GF-D8 (cell line): ENCODE measurements around the gene LRPPRC.

Source experiments
- DNase-seq: peaks from one replicate; lab custom pipeline; 2025; lab: John Stamatoyannopoulos, UW

LRPPRC gene

DNA sequence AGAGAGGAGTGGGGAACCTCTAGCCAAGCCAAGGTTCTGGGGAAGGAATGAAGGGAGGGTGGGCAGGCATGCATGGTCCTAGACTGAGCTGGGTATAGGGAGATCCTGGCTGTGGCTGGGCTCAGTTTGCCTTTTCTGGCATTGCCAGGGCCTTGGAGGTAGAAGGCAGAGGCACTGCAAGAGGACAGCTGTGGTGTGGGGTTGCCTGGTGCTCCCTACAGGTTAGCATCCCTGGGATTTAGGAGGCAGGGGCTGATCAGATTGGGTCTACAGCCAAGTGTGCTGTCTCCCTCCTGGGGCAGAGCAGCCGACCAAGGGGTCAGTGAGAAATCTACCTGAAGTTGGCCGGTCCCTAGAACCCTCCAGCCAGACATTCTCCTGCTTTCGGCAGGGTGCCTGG is 141.1 kb downstream of the LRPPRC start:
- DNase-seq = no peak

DNA sequence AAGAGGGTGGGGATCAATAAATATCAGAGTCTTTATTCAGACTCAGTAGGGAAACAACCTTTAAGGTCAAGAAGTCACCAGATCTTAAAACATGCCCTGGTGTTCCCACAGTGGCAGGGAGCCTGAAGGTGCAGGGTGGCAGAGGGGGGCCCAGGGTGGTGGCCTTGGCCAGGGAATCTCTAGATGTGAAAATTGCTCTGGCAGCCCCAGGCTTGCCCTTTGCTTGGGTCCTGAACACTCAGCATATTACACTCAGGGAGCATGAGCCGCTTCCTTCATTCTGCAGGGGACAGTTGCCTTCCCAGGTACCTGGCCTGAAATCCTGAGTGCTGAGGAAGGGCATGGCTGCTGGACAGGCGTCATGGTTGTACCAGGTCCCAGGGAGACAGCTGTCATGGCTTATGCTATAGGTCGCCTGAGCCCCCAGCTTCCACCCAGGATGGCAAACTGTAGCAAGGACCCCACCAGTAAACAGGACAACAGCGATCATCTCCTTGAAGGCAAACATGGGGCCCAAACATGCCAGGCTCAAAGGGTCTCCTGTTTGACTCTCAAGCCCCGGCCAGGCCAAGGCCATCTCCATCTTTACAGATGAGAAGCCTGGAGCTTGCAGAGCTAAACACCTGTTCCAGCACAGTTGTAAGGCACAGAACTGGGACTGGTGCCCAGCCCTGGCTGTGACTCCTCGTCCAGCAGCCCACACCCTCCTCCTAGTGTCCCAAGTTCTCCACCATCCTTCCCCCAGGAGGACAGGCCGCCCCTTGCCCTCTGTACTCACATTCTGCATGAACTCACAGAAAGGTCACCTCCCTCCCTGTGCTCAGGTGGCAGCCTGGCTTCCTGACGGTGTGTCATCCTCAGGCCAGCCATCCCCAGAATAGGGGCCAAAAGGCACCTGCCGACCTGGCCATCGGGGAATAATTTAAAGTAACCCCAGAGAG is 142.4 kb downstream of the LRPPRC start:
- DNase-seq = no peak

DNA sequence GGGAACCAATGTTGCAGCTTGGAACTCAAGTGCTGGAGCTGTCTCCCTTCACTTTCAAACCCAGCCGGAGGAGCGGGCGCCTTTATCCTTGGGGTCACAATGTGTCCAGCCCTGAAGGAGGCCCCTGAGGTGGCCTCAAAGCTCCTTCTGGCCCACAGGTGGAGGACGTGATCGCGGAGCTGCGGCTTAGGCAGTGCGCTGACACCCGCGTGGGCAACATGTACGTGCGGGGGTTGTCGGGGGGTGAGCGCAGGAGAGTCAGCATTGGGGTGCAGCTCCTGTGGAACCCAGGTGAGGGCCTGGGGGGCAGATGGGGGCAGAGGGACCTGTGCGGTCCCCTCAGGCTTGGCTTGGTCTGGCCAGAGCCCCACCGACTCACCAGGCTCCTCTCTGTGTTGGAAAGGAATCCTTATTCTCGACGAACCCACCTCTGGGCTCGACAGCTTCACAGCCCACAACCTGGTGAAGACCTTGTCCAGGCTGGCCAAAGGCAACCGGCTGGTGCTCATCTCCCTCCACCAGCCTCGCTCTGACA is 143.5 kb downstream of the LRPPRC start:
- no peak for DNase-seq

DNA sequence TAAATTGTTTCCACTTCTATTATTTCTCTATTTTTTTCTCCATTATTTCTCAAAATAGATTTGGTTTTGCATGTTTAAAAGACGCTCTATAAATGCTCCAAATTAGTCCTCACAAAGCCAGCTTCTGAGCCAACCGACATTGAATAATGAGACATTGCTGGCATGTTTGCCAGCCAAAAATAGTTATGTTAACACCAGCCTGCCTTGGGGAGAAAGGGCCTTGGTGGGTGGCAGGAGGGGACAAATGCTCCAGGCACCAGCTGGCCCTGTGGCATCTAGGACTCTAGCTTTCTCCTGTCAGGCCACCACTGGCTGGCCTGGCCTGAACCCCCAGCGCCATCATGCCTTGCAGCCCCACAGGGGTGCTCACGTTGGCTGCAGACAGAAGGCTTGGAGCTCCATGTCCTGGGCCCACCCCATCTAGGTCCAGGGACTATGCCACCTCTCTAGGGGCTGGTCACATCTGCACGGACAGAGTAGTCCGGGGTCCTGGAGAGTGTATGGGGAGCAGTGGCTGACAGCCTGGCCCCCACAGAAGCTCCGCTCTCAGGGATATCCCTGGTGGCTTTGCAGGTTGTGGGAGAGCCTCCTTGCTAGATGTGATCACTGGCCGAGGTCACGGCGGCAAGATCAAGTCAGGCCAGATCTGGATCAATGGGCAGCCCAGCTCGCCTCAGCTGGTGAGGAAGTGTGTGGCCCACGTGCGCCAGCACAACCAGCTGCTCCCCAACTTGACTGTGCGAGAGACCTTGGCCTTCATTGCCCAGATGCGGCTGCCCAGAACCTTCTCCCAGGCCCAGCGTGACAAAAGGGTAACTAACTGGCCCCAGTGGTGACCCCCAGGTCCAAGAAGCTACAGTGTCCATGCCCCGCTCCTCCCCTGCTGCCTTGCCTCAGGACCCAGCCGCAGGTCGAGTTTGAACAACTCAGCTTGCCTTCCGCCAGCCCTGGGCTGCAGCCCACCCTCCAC is 144.5 kb downstream of the LRPPRC start:
- no peak for DNase-seq

DNA sequence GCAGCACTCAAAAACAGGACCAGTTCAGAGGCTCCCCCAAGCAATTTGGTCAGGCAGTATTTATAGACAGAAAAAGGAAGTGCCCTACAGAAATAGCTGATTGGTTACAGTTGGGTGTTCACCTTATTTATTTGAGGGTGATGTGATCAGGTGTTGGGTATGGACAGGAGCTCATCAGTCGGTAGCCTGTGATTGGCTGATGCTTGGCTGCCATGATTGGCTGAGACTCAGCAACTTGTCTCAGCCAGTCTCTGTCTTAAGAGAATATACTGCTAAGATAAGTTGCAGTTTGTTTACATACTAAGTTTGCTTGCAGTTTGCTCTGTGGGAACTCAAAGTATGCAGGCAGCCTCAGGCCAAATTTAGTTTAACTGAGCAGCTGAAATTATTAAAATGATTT is 147.6 kb downstream of the LRPPRC start:
- DNase-seq = no peak

DNA sequence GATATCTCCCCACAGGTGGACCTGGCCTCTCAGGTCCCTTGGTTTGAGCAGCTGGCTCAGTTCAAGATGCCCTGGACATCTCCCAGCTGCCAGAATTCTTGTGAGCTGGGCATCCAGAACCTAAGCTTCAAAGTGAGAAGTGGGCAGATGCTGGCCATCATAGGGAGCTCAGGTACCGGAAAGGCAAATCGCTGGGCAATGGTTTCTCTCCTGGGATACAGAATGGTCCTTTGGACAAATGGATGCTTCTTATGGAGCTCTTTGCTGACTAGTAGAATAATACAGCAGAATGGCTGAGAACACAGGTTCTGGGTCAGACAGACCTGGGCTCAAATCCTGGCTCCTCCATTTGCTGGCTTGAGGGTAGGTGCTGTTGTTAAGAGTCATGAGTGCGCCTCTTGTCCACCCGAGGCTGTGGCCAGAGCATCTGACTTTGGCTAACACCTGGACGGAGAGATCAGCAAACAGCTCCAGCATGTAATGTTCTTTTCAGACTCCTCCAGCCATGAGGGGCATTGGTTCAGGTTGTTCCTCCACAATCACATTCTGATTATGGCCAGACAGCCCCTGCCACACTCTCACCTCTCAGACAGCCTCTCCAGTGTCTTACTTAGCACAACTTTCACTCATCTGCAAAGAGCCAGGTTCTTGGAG is 149.5 kb downstream of the LRPPRC start:
- no peak for DNase-seq

DNA sequence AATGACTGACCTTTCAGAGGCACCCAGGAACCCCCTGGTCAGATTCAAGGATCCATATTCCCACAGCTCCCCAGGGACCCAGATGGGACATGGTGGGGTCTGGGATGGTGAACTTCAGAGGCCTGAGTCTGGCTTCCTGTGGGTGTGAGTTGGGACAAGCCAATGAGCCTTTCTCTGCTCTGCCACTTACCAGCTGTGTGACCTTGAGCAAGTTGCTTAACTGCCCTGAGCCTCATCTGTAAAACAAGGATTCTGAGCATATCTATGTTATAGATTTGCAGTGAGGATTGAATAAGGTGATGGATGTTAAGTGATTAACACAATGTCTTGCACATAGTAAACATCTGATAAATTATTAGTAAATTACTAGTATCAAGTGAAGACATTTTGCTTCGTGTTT is 150.6 kb downstream of the LRPPRC start:
- DNase-seq = no peak

DNA sequence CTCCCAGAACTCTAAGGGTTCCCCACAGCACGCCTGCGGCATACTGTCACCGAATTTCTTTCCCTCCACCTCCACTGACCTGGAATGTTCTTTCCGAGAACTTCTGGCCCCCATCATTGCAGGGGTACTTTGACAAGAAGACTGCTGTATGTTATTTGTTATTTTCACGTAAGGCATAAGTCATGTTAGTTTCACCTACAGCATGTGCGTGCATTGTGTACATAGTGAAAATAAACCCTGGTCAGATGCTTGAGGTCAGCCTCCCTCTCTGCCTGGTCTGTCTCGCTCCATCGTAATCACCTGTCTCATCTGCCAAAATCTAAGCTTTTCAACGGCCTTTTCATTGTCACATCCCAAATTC is 152.9 kb downstream of the LRPPRC start:
- no peak for DNase-seq

DNA sequence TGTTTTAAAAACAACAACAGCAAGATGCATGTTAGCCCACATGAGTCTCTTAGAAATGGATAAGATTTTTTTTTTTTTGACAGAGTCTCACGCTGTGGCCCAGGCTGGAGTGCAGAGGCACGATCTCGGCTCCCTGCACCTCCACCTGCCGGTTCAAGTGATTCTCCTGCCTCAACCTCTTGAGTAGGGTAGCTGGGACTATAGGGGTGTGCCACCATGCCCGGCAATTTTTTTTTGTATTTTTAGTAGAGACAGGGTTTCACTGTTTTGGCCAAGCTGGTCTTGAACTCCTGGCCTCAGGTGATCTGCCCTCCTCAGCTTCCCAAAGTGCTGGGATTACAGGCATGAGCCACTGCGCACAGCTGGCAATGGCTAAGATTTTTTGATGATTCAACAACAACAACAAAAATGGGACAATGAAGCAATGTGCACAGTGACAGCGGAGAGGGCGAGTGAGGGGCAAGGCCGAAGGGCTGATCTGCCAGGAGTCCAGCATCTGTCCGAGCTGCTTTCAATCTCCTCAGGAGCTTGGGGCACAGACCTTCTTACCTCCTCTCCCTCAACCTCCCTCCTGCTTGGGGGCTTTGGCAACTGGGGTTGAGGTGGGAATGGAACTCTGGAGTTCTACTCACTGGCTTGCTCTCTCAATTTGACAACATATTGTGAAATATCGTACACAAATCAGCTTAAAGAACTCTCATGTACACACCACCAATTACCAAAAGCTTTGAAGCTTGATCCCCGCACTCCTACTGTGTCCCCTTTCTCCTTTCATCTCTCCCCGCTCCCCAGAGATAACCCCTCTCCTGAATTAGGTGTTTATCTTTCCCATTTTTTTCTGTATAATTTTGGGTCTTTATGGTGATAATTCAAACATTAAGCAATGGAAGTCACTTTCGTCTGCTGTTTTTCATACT is 153.6 kb downstream of the LRPPRC start:
- no peak for DNase-seq

DNA sequence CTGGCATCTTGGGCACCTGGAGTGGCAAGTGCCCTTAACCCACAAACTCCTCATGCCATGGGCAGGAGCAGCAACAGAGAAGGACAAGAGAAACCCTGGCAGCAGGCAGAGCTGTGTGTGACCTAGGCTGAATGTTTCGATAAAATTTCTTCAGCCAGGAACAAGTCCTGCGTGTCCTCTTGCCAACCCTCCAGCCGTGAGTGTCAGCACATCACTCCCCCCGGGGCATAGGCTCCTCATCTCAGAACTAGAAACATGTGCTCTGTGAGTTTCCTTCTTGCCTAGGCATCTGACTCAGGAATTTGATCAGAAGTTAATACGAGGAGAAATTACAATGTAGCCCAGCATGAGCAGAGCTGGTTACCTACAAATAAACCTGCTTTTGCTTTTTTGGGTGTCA is 154.8 kb downstream of the LRPPRC start:
- DNase-seq = no peak

DNA sequence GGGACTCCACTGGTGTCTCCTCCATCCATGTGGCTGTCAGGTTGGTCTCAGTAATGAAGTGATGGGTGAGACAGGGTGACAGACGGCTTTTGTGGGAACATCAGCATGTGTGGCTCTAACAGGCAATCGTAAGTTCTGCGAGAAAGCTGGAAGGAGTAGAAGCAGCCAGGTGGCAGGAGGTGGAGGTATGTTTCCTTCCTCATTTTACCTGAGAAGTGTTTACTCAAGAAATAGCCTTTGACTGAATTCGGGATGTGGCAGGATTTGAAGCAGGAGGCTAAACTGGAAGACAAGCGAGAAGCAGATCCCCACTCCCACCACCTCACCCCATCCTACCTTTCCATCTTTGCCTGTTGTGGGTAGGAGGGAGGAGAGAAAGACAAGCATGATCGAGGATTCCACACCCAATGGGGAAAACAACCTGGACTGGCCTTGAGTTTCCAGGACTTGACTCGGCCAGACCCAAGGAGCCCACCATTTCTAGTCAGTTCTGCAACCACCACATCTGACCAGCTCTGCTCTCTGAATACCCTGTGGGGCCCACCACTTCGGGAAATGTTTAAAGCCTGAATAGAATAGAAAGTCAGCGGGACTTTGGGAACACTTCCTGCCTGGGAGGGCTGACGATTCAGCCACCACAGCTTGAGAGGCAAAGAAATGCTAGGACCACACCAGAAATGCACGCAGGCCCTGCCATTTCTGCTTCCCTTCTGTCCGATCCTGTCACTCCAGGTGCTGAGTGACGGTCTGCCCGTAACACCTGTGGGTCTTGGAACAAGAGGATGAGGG is 155.8 kb downstream of the LRPPRC start:
- no peak for DNase-seq

DNA sequence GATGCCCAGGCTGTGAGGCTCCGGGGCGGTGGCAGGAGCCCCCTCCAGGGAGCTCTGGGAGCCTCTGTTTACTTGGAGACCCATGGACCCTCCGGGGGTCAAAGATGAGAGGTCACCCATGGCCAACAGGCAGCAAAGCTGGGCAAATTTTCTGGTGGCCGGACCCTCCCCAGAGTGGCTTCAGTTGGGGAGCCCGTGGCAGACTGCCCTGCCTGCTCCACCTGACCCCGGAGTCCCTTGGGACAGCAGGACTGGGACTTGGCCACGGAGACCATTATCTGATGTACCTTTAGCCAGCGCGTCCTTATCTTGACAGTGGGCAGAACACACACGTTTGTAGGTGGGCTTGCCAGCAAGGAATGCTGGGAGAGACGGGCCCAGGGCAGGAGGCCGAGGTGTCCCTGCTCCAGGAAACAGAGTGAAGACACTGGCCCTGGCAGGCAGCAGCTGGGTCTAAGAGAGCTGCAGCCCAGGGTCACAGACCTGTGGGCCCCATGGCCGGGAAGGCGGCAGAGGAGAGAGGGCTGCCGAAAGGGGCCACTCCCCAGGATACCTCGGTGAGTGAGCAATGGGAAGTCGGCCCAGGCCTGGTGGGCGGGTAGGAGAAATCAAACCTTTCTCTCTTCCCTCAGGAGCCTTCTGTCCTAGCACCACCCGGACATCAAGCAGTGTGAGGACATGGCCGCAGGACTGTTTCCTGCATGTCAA is 157.1 kb downstream of the LRPPRC start, which contains the start of the genes ABCG5 and ABCG8:
Gene ABCG5 (minus strand): TSS at position 280 of the 708 bp plus-strand sequence. CDS start 160 bp downstream, at position 120.
Gene ABCG8 (plus strand): TSS at position 412 of the 708 bp plus-strand sequence. CDS start 83 bp downstream, at position 495.
- DNase-seq = no peak

DNA sequence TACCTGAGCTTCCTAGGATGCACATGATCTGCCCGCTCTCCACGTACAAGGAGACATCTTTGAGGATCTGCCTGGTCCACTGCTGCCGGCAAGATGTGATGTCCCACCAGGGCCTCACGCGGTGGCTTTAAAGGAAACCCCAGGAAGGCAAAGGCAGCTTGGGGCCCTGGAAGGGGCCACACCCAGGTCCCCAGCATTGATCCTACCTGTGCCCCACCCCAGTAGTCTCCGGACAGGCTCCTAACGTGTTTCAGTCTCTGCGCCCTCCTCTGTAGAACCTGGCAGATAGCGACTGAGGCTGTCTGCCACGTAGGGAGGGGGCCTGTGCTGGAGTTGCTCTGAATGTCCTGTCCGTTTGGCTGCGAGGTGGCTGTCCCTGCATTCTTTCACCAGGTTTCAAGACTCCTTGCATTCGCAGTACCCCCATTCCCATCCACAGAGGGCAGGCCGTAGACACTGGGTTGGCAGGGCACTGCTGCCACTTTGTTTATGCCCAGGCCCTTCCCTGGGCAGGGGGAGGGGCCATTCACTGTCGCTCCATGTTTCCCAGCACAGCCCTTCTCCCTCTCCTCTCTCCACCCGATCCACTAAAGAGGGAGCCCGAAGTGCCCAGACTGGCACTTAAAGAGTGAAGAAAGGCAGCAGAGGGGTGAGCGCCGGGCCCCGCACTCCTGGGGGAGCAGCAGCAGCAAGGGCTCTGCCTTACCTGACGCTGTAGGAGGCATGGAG is 157.8 kb downstream of the LRPPRC start:
- DNase-seq = no peak

DNA sequence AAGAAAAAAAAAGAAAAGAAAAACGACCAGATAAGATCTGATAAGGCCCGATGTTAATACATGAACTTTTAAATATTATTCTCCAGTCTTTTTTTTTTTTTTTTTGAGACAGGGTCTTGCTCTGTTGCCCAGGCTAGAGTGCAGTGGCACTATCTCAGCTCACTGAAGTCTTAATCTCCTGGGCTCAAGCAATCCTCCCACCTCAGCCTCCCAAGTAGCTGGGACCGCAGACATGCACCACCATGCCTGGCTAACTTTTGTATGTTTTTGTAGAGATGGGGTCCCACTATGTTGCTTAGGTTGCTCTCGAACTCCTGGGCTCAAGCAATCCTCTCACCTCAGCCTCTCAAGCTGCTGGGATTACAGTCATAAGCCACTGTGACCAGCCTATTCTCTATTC is 158.8 kb downstream of the LRPPRC start:
- no peak for DNase-seq
